Measurements from ENCODE around the gene OLFM3. TPM values are rescaled to one million over a fixed set of nuclear protein-coding genes. Genes with fewer than 3 reads are reported as not detected.

Gene OLFM3
- total RNA-seq, 4 donors from 2014 or later = not detected

- Histone ChIP-seq H3K27me3 (no peaks in the 10 kb centered on the region), H3K4me1 (no peaks in the 10 kb centered on the region), H3K9me3 (no peaks in the 10 kb centered on the region), H3K36me3 (no peaks in the 10 kb centered on the region), H3K27ac (no peak overlapping the region), H3K4me3 (no peak overlapping the region)
- in situ Hi-C loops (cut with MboI; ENCODE audit: low sequenced_read_pairs in 4 of 4) = no loop called here
- intact Hi-C loops (cut with DNase I; ENCODE audit: low total_unique reads) = no loop called here
- DNase-seq (no peak), ATAC-seq (no peak)
- no peak for TF ChIP-seq POLR2A (IDR thresholded peaks at IDR 0.05)
- no peak for TF ChIP-seq CTCF (IDR thresholded peaks at IDR 0.05 in 4 of 5, conservative IDR thresholded peaks at IDR 0.05 in 1 of 5)
Observed at GRCh38 chr1:101980974-101981373, 15.8 kb downstream of the OLFM3 start.

DNA sequence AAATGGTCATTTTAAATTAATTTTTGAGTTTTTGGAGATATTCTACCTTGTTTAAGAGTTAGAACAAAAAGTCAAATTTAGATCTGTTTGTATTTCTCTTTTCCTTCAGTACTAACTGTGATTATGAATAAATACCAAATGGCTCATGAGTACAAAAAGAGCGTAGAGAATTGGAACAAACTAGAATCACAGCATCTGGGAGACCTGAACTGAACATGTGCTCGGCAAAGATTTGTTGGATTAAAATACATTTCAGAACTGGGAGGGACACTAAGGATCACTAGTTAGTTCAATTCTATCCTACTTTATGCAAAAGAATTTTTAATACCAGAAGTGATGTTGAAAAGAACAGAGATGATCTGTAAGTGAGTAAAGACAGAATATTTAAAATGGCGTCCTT is 19.5 kb downstream of the OLFM3 start:
- H3K27me3 ChIP-seq = no peaks in the 10 kb centered on the region
- H3K27ac ChIP-seq = no peak overlapping the region
- intact Hi-C loops (cut with DNase I; ENCODE audit: low total_unique reads) (no loop called here), in situ Hi-C loops (cut with MboI; ENCODE audit: low sequenced_read_pairs in 4 of 4) (no loop called here)
- no peaks in the 10 kb centered on the region for H3K9me3 ChIP-seq
- DNase-seq (no peak), ATAC-seq (no peak)
- H3K4me3 ChIP-seq = no peak overlapping the region
- H3K4me1 ChIP-seq = no peaks in the 10 kb centered on the region
- no peaks in the 10 kb centered on the region for H3K36me3 ChIP-seq
- TF ChIP-seq CTCF (IDR thresholded peaks at IDR 0.05 in 4 of 5, conservative IDR thresholded peaks at IDR 0.05 in 1 of 5) (no peak), POLR2A (IDR thresholded peaks at IDR 0.05) (no peak)

GRCh38 chr1:101976161-101976560 is 20.6 kb downstream of the OLFM3 start:
- Histone ChIP-seq H3K4me3 (no peak overlapping the region), H3K36me3 (no peaks in the 10 kb centered on the region), H3K4me1 (no peaks in the 10 kb centered on the region), H3K27ac (no peak overlapping the region), H3K9me3 (no peaks in the 10 kb centered on the region), H3K27me3 (no peaks in the 10 kb centered on the region)
- in situ Hi-C loops (cut with MboI; ENCODE audit: low sequenced_read_pairs in 4 of 4) = no loop called here
- intact Hi-C loops (cut with DNase I; ENCODE audit: low total_unique reads) = no loop called here
- ATAC-seq (no peak), DNase-seq (no peak)
- no peak for TF ChIP-seq CTCF (IDR thresholded peaks at IDR 0.05 in 4 of 5, conservative IDR thresholded peaks at IDR 0.05 in 1 of 5)
- no peak for TF ChIP-seq POLR2A (IDR thresholded peaks at IDR 0.05)

DNA sequence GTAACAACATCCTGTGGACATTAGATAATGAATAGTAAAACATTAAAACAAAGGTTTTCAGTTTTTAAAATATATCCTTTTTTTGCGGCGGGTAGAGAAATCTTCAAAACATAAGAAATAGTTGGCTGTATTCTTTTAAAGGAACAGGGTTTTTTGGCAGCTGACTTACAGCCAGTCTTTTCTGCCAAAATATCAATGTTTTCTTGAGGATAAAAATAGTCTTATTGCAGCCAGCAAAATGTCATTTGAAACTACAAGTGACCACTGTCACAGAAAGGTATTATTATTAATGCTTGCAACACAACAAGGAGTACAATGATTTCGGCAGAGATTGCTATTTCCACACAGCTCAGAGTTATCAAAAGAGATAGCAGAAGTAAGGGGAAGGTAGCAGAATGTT is 21.4 kb downstream of the OLFM3 start:
- no peaks in the 10 kb centered on the region for H3K27me3 ChIP-seq
- ATAC-seq (no peak), DNase-seq (no peak)
- no peak overlapping the region for H3K27ac ChIP-seq
- no peak overlapping the region for H3K4me3 ChIP-seq
- no peaks in the 10 kb centered on the region for H3K9me3 ChIP-seq
- in situ Hi-C loops (cut with MboI; ENCODE audit: low sequenced_read_pairs in 4 of 4) = no loop called here
- H3K4me1 ChIP-seq = no peaks in the 10 kb centered on the region
- intact Hi-C loops (cut with DNase I; ENCODE audit: low total_unique reads) = no loop called here
- no peaks in the 10 kb centered on the region for H3K36me3 ChIP-seq
- no peak for TF ChIP-seq POLR2A (IDR thresholded peaks at IDR 0.05)

- DNase-seq = no peak
- ATAC-seq = no peak
- no peaks in the 10 kb centered on the region for H3K9me3 ChIP-seq
- no peak for TF ChIP-seq POLR2A (IDR thresholded peaks at IDR 0.05)
- no peak for TF ChIP-seq CTCF (IDR thresholded peaks at IDR 0.05 in 4 of 5, conservative IDR thresholded peaks at IDR 0.05 in 1 of 5)
- H3K4me1 ChIP-seq = no peaks in the 10 kb centered on the region
- in situ Hi-C loops (cut with MboI; ENCODE audit: low sequenced_read_pairs in 4 of 4) (no loop called here), intact Hi-C loops (cut with DNase I; ENCODE audit: low total_unique reads) (no loop called here)
- H3K36me3 ChIP-seq = no peaks in the 10 kb centered on the region
- H3K4me3 ChIP-seq = no peak overlapping the region
- H3K27me3 ChIP-seq = no peaks in the 10 kb centered on the region
- H3K27ac ChIP-seq = no peak overlapping the region
Observed at GRCh38 chr1:101974599-101975274, 22.0 kb downstream of the OLFM3 start.

Measured in gastrocnemius medialis (tissue), 4 donors.